Measurements from ENCODE around the gene CFAP251. TPM values are rescaled to one million over a fixed set of nuclear protein-coding genes. Genes with fewer than 3 reads are reported as not detected.
A peak's percentile ranks its signal among the peaks of the same experiment; 100 is the strongest.

CFAP251 gene
- total and polyA plus RNA-seq, 2 donors: 1.2 to 2.0 TPM

GRCh38 chr12:122024132-122024785 is 105.9 kb downstream of the CFAP251 start:
- peaks cover 0 to 17% of the 10 kb centered on the region in 2 donors for H3K36me3 ChIP-seq (ENCODE audit: control insufficient read depth in 2 of 2, insufficient read depth in 2 of 2, low read length in 1 of 2)
- peak in 1 of 9 donors; percentile 29 for DNase-seq (ENCODE audit: low read depth in 6 of 9, low spot score in 9 of 9)
- H3K27me3 ChIP-seq (ENCODE audit: control insufficient read depth in 2 of 2, insufficient read depth in 1 of 2, low read length in 1 of 2): no peaks in the 10 kb centered on the region
- peak overlapping the region; percentile 96 to 98 for H3K4me3 ChIP-seq (ENCODE audit: low read length in 2 of 2)
- 74% methylated on average over 16 of the region's 16 CpGs for WGBS
- H3K27ac ChIP-seq (ENCODE audit: low read depth in 1 of 2, low read length in 1 of 2): peak overlapping the region in 1 of 2 donors; percentile 88
- peaks cover 0 to 29% of the 10 kb centered on the region in 2 donors for H3K9me3 ChIP-seq (ENCODE audit: control insufficient read depth in 2 of 2, insufficient read depth in 1 of 2, low read length in 1 of 2)
- peaks cover 34 to 62% of the 10 kb centered on the region in 2 donors for H3K4me1 ChIP-seq (ENCODE audit: control insufficient read depth in 2 of 2, insufficient read depth in 2 of 2, low read length in 2 of 2)

- peak in 2 of 9 donors; percentile 52 to 65 for DNase-seq (ENCODE audit: low read depth in 6 of 9, low spot score in 9 of 9)
- Histone ChIP-seq H3K36me3 (ENCODE audit: control insufficient read depth in 2 of 2, insufficient read depth in 2 of 2, low read length in 1 of 2) (peaks cover 14 to 32% of the 10 kb centered on the region in 2 donors), H3K9me3 (ENCODE audit: control insufficient read depth in 2 of 2, insufficient read depth in 1 of 2, low read length in 1 of 2) (peaks cover 0 to 29% of the 10 kb centered on the region in 2 donors), H3K27me3 (ENCODE audit: control insufficient read depth in 2 of 2, insufficient read depth in 1 of 2, low read length in 1 of 2) (no peaks in the 10 kb centered on the region), H3K4me3 (ENCODE audit: low read length in 2 of 2) (no peak overlapping the region), H3K4me1 (ENCODE audit: control insufficient read depth in 2 of 2, insufficient read depth in 2 of 2, low read length in 2 of 2) (peaks cover 34 to 63% of the 10 kb centered on the region in 2 donors), H3K27ac (ENCODE audit: low read depth in 1 of 2, low read length in 1 of 2) (peak overlapping the region; percentile 36 to 51)
- WGBS: 86% methylated on average over 7 of the region's 7 CpGs
Observed at GRCh38 chr12:122026706-122027333, 108.4 kb downstream of the CFAP251 start.

- no peaks in the 10 kb centered on the region for H3K27me3 ChIP-seq (ENCODE audit: control insufficient read depth in 2 of 2, insufficient read depth in 1 of 2, low read length in 1 of 2)
- no peak overlapping the region for H3K4me3 ChIP-seq (ENCODE audit: low read length in 2 of 2)
- 65% methylated on average over 12 of the region's 12 CpGs for WGBS
- H3K27ac ChIP-seq (ENCODE audit: low read depth in 1 of 2, low read length in 1 of 2): peak overlapping the region; percentile 1 to 22
- H3K36me3 ChIP-seq (ENCODE audit: control insufficient read depth in 2 of 2, insufficient read depth in 2 of 2, low read length in 1 of 2): peaks cover 25 to 46% of the 10 kb centered on the region in 2 donors
- peaks cover 0 to 25% of the 10 kb centered on the region in 2 donors for H3K9me3 ChIP-seq (ENCODE audit: control insufficient read depth in 2 of 2, insufficient read depth in 1 of 2, low read length in 1 of 2)
- no peak for DNase-seq (ENCODE audit: low read depth in 6 of 9, low spot score in 9 of 9)
- peaks cover 34 to 64% of the 10 kb centered on the region in 2 donors for H3K4me1 ChIP-seq (ENCODE audit: control insufficient read depth in 2 of 2, insufficient read depth in 2 of 2, low read length in 2 of 2)
Observed at GRCh38 chr12:122028165-122028904, 109.9 kb downstream of the CFAP251 start.

GRCh38 chr12:122028905-122029560 is 110.6 kb downstream of the CFAP251 start:
- H3K27ac ChIP-seq (ENCODE audit: low read depth in 1 of 2, low read length in 1 of 2): no peak overlapping the region
- WGBS: 55% methylated on average over 23 of the region's 23 CpGs
- peaks cover 31 to 53% of the 10 kb centered on the region in 2 donors for H3K36me3 ChIP-seq (ENCODE audit: control insufficient read depth in 2 of 2, insufficient read depth in 2 of 2, low read length in 1 of 2)
- no peak for DNase-seq (ENCODE audit: low read depth in 6 of 9, low spot score in 9 of 9)
- H3K4me3 ChIP-seq (ENCODE audit: low read length in 2 of 2): no peak overlapping the region
- no peaks in the 10 kb centered on the region for H3K27me3 ChIP-seq (ENCODE audit: control insufficient read depth in 2 of 2, insufficient read depth in 1 of 2, low read length in 1 of 2)
- peaks cover 30 to 59% of the 10 kb centered on the region in 2 donors for H3K4me1 ChIP-seq (ENCODE audit: control insufficient read depth in 2 of 2, insufficient read depth in 2 of 2, low read length in 2 of 2)
- H3K9me3 ChIP-seq (ENCODE audit: control insufficient read depth in 2 of 2, insufficient read depth in 1 of 2, low read length in 1 of 2): peaks cover 0 to 23% of the 10 kb centered on the region in 2 donors

- Histone ChIP-seq H3K27me3 (ENCODE audit: control insufficient read depth in 2 of 2, insufficient read depth in 1 of 2, low read length in 1 of 2) (no peaks in the 10 kb centered on the region), H3K36me3 (ENCODE audit: control insufficient read depth in 2 of 2, insufficient read depth in 2 of 2, low read length in 1 of 2) (peaks cover 37 to 55% of the 10 kb centered on the region in 2 donors), H3K4me3 (ENCODE audit: low read length in 2 of 2) (no peak overlapping the region), H3K27ac (ENCODE audit: low read depth in 1 of 2, low read length in 1 of 2) (no peak overlapping the region), H3K9me3 (ENCODE audit: control insufficient read depth in 2 of 2, insufficient read depth in 1 of 2, low read length in 1 of 2) (peaks cover 0 to 18% of the 10 kb centered on the region in 2 donors), H3K4me1 (ENCODE audit: control insufficient read depth in 2 of 2, insufficient read depth in 2 of 2, low read length in 2 of 2) (peaks cover 24 to 51% of the 10 kb centered on the region in 2 donors)
- DNase-seq (ENCODE audit: low read depth in 6 of 9, low spot score in 9 of 9): no peak
- 94% methylated on average over 28 of the region's 28 CpGs for WGBS
Observed at GRCh38 chr12:122029620-122030423, 111.4 kb downstream of the CFAP251 start.

- peaks cover 23 to 48% of the 10 kb centered on the region in 2 donors for H3K4me1 ChIP-seq (ENCODE audit: control insufficient read depth in 2 of 2, insufficient read depth in 2 of 2, low read length in 2 of 2)
- 98% methylated on average over 13 of the region's 13 CpGs for WGBS
- peaks cover 0 to 14% of the 10 kb centered on the region in 2 donors for H3K9me3 ChIP-seq (ENCODE audit: control insufficient read depth in 2 of 2, insufficient read depth in 1 of 2, low read length in 1 of 2)
- H3K4me3 ChIP-seq (ENCODE audit: low read length in 2 of 2): no peak overlapping the region
- no peak overlapping the region for H3K27ac ChIP-seq (ENCODE audit: low read depth in 1 of 2, low read length in 1 of 2)
- no peak for DNase-seq (ENCODE audit: low read depth in 6 of 9, low spot score in 9 of 9)
- no peaks in the 10 kb centered on the region for H3K27me3 ChIP-seq (ENCODE audit: control insufficient read depth in 2 of 2, insufficient read depth in 1 of 2, low read length in 1 of 2)
- peaks cover 44 to 59% of the 10 kb centered on the region in 2 donors for H3K36me3 ChIP-seq (ENCODE audit: control insufficient read depth in 2 of 2, insufficient read depth in 2 of 2, low read length in 1 of 2)
Observed at GRCh38 chr12:122030424-122031035, 112.1 kb downstream of the CFAP251 start.

GRCh38 chr12:122031342-122032216 is 113.2 kb downstream of the CFAP251 start:
- peak in 3 of 9 donors; percentile 37 to 53 (median 50) for DNase-seq (ENCODE audit: low read depth in 6 of 9, low spot score in 9 of 9)
- Histone ChIP-seq H3K36me3 (ENCODE audit: control insufficient read depth in 2 of 2, insufficient read depth in 2 of 2, low read length in 1 of 2) (peaks cover 54 to 65% of the 10 kb centered on the region in 2 donors), H3K27me3 (ENCODE audit: control insufficient read depth in 2 of 2, insufficient read depth in 1 of 2, low read length in 1 of 2) (no peaks in the 10 kb centered on the region), H3K9me3 (ENCODE audit: control insufficient read depth in 2 of 2, insufficient read depth in 1 of 2, low read length in 1 of 2) (peaks cover 0 to 12% of the 10 kb centered on the region in 2 donors), H3K4me3 (ENCODE audit: low read length in 2 of 2) (no peak overlapping the region), H3K27ac (ENCODE audit: low read depth in 1 of 2, low read length in 1 of 2) (no peak overlapping the region), H3K4me1 (ENCODE audit: control insufficient read depth in 2 of 2, insufficient read depth in 2 of 2, low read length in 2 of 2) (peaks cover 18 to 41% of the 10 kb centered on the region in 2 donors)
- 82% methylated on average over 21 of the region's 21 CpGs for WGBS
